GM18867 (cell line): ENCODE data around the gene PTK6.
"Not testable (repeated sequence)": the region's sequence is repeated elsewhere in the genome, so short reads cannot be mapped to it uniquely, and the experiment has no call there.

Experiments
- ATAC-seq: cut with Tn5 transposase; IDR thresholded peaks from one replicate; pipeline ENCODE4 v1.9.1; 2021; ENCODE audit warnings: mild to moderate bottlenecking, moderate library complexity; ENCODE audit not compliant: unreplicated experiment

PTK6 gene

GRCh38 chr20:63536997-63537524, at the start of gene PTK6:
TSS of gene PTK6 (minus strand) at chr20:63537376. CDS start at chr20:63537314, 62 bp downstream.
- ATAC-seq: no peak

- no peak for ATAC-seq
Observed at GRCh38 chr20:63586797-63587196, 49.6 kb upstream of the PTK6 start.

- no peak for ATAC-seq
Observed at GRCh38 chr20:63585616-63586565, 48.7 kb upstream of the PTK6 start.

GRCh38 chr20:63582382-63583063, 45.3 kb upstream of the PTK6 start:
- no peak for ATAC-seq

- no peak for ATAC-seq
Observed at GRCh38 chr20:63580796-63581461, 43.8 kb upstream of the PTK6 start.

GRCh38 chr20:63579017-63579694, 42.0 kb upstream of the PTK6 start:
- ATAC-seq: no peak

- no peak for ATAC-seq
Observed at GRCh38 chr20:63578224-63579016, 41.2 kb upstream of the PTK6 start.

- ATAC-seq: no peak
Observed at GRCh38 chr20:63577317-63577894, 40.2 kb upstream of the PTK6 start.

GRCh38 chr20:63576311-63576710, 39.1 kb upstream of the PTK6 start:
- ATAC-seq: no peak

- no peak for ATAC-seq
Observed at GRCh38 chr20:63574829-63575743, 37.9 kb upstream of the PTK6 start.

GRCh38 chr20:63574156-63574828, 37.1 kb upstream of the PTK6 start, which contains the start of gene HELZ2:
TSS of gene HELZ2 (minus strand) at chr20:63574239. CDS start at chr20:63572385, 1,854 bp downstream.
- peak; percentile 54 for ATAC-seq

GRCh38 chr20:63573647-63574131, 36.5 kb upstream of the PTK6 start:
- no peak for ATAC-seq

- no peak for ATAC-seq
Observed at GRCh38 chr20:63572788-63573646, 35.8 kb upstream of the PTK6 start.

- no peak for ATAC-seq
Observed at GRCh38 chr20:63572071-63572787, 35.1 kb upstream of the PTK6 start.

- ATAC-seq: not testable (repeated sequence)
Observed at GRCh38 chr20:63571087-63571478, 33.9 kb upstream of the PTK6 start.
